Liver (tissue), 3 donors: ENCODE results near the gene ANKRD29.

ENCODE experiments used
- CTCF ChIP-seq: fragments of 150-350 bp; IDR thresholded peaks from 2 replicates; pipeline ENCODE4 v1.5.1; 2017; ENCODE audit warnings: improper control_type of control experiment, low read depth, low read length; ENCODE audit not compliant: missing input control
- EGR1 ChIP-seq, 2 donors: IDR thresholded peaks; 2 replicates each; pipeline ENCODE4 v1.6.1; 2016 to 2018; ENCODE audit warnings: antibody characterized with exemption in 2 of 2, low read depth in 2 of 2
- MAX ChIP-seq: IDR thresholded peaks from 2 replicates; pipeline ENCODE4 v1.6.1; 2016; ENCODE audit warnings: antibody characterized with exemption
- REST ChIP-seq: IDR thresholded peaks from 2 replicates; pipeline ENCODE4 v1.6.1; 2016; ENCODE audit warnings: antibody characterized with exemption, mild to moderate bottlenecking
- YY1 ChIP-seq: IDR thresholded peaks from 2 replicates; pipeline ENCODE4 v1.6.1; 2016; ENCODE audit warnings: antibody characterized with exemption, mild to moderate bottlenecking
- donor health status: healthy.
- donor health status: healthy.

GRCh38 chr18:23585897-23586248 is 76.8 kb downstream of the ANKRD29 start:
- no peak for TF ChIP-seq CTCF
- no peak for TF ChIP-seq REST
- TF ChIP-seq YY1, result no peak
- TF ChIP-seq MAX, result no peak
- no peak for TF ChIP-seq EGR1 (IDR thresholded peaks at IDR 0.05; ENCODE audit: low read depth in 2 of 2)
